K562 (cell line): ENCODE results near the gene MYO18A. TPM values are rescaled to one million over a fixed set of nuclear protein-coding genes. Genes with fewer than 3 reads are reported as not detected.

Experiments
- ADNP ChIP-seq: fragments of 200-800 bp; sonication (Bioruptor generic); IDR thresholded peaks from 2 replicates; pipeline ENCODE4 v1.6.1; 2016; ENCODE audit warnings: missing genetic modification characterization, missing compliant biosample characterization
- CREB5 ChIP-seq: fragments of 250-450 bp; sonication (Bioruptor Pico); IDR thresholded peaks from 2 replicates; pipeline ENCODE4 v1.5.0; 2020; ENCODE audit warnings: mild to moderate bottlenecking
- CTBP1 ChIP-seq: fragments of 450-650 bp; IDR thresholded peaks from 2 replicates; pipeline ENCODE4 v1.6.1; 2016; ENCODE audit warnings: borderline replicate concordance
- GABPB1 ChIP-seq: sonication (generic); formaldehyde crosslinking; IDR thresholded peaks from 2 replicates; pipeline ENCODE4 v1.8.0; 2022; ENCODE audit warnings: mild to moderate bottlenecking, missing genetic modification reagents
- ILF3 ChIP-seq: fragments of 450-650 bp; IDR thresholded peaks from 2 replicates; pipeline ENCODE4 v1.6.1; 2018; ENCODE audit warnings: antibody characterized with exemption, mild to moderate bottlenecking, moderate library complexity, borderline replicate concordance
- NELFE ChIP-seq: IDR thresholded peaks from 2 replicates; pipeline ENCODE4 v1.6.1; 2011; ENCODE audit warnings: mild to moderate bottlenecking; ENCODE audit not compliant: insufficient read depth, insufficient read length
- NFE2L1 ChIP-seq: fragments of 450-650 bp; IDR thresholded peaks from 2 replicates; pipeline ENCODE4 v1.6.1; 2016; ENCODE audit warnings: missing genetic modification characterization, low read depth, mild to moderate bottlenecking, missing compliant biosample characterization, moderate library complexity, borderline replicate concordance
- RFX1 ChIP-seq: fragments of 450-650 bp; IDR thresholded peaks from 2 replicates; pipeline ENCODE4 v1.6.1; 2016; ENCODE audit warnings: mild to moderate bottlenecking, moderate library complexity
- SLC30A9 ChIP-seq: fragments of 250-450 bp; sonication (Bioruptor Pico); IDR thresholded peaks from 2 replicates; pipeline ENCODE4 v1.8.0; 2022; ENCODE audit warnings: mild to moderate bottlenecking, moderate library complexity
- SMARCA4 ChIP-seq: fragments of 450-650 bp; IDR thresholded peaks from 2 replicates; pipeline ENCODE4 v1.6.1; 2016
- SMARCB1 ChIP-seq: IDR thresholded peaks from 2 replicates; pipeline ENCODE4 v1.6.1; 2011; ENCODE audit warnings: improper control_type of control experiment, low read depth; ENCODE audit not compliant: insufficient read length
- SUPT5H ChIP-seq: fragments of 450-650 bp; IDR thresholded peaks from 2 replicates; pipeline ENCODE4 v1.6.1; 2016
- THAP12 ChIP-seq: fragments of 250-450 bp; sonication (Bioruptor Pico); IDR thresholded peaks from 2 replicates; pipeline ENCODE4 v1.9.0; 2021; ENCODE audit warnings: mild to moderate bottlenecking, inconsistent platforms
- ZNF318 ChIP-seq, 2 experiments: fragments of 450-650 bp; IDR thresholded peaks; 2 replicates each; pipeline ENCODE4 v1.6.1; 2016; ENCODE audit warnings: mild to moderate bottlenecking in 2 of 2, borderline replicate concordance in 1 of 2, low read depth in 1 of 2, moderate library complexity in 1 of 2
- ZNF586 ChIP-seq: fragments of 450-650 bp; formaldehyde crosslinking; conservative IDR thresholded peaks from 2 replicates; pipeline ENCODE4 v1.4.0; 2020; ENCODE audit warnings: mild to moderate bottlenecking, moderate library complexity
- ZNF830 ChIP-seq: fragments of 250-450 bp; sonication (Bioruptor Pico); IDR thresholded peaks from 2 replicates; pipeline ENCODE4 v1.5.0; 2021; ENCODE audit warnings: mild to moderate bottlenecking
- polyA plus RNA-seq, 8 experiments: library from polyadenylated mRNA; depleted of rRNA in 4 of 8; stranded (reverse) in 5 of 8; unstranded in 3 of 8; fragments of >200 nt; fragmentation: Nextera tagmentation in 2 of 8; fragmentation: Illumina TruSeq in 1 of 8; extraction: Ambion mirVana in 2 of 8; extraction: Trizol in 1 of 8; gene quantifications; 2 replicates each; pipeline versions ENCODE4 v1.2.1 to v1.2.3, GENCODE V29; 2011 to 2014; ENCODE audit warnings: inconsistent platforms in 1 of 8, missing spikeins in 1 of 8
- total RNA-seq, 7 experiments: library from RNA; depleted of rRNA in 6 of 7; stranded (reverse); fragments of >200 nt in 6 of 7; fragmentation: Illumina TruSeq in 2 of 7; extraction: Trizol in 2 of 7; gene quantifications; 2 replicates each; pipeline versions ENCODE4 v1.2.1 to v1.2.3, GENCODE V29; 2011 to 2021; ENCODE audit warnings: low replicate concordance in 1 of 7

Gene MYO18A
- total and polyA plus RNA-seq, 9 of the 15 experiments (the other 6 are each of a cell fraction or from before 2014, with no cell fraction given), result 2.5 to 65.4 (median 17.1) TPM

- TF ChIP-seq ADNP (tag) (peak; percentile 82; the same call in 1 of the 2 replicates), NFE2L1 (tag) (no peak), SMARCA4 (peak; percentile 51; the same call in 1 of the 2 replicates), GABPB1 (CRISPR knock-in tag) (no peak), CREB5 (CRISPR knock-in tag) (no peak), THAP12 (CRISPR knock-in tag) (peak; percentile 77), CTBP1 (peak; percentile 98), SLC30A9 (CRISPR knock-in tag) (no peak), ZNF830 (CRISPR knock-in tag) (no peak), ILF3 (no peak), ZNF586 (CRISPR knock-in tag) (no peak), SMARCB1 (no peak), NELFE (no peak), RFX1 (no peak), SUPT5H (0 out of 2 replicates have a peak, but pooled peaks have one; percentile 29), ZNF318 (IDR thresholded peaks at IDR 0.05; ENCODE audit: borderline replicate concordance in 1 of 2, low read depth in 1 of 2) (no peak)
Observed at GRCh38 chr17:29176558-29177351, 3.4 kb downstream of the MYO18A start (continued).
